Right ventricle myocardium superior (tissue), 1 donor: ENCODE results near the gene MBP. TPM values are rescaled to one million over a fixed set of nuclear protein-coding genes. Genes with fewer than 3 reads are reported as not detected.

Experiments used
- ATAC-seq: fragments of 200-7000 bp; cut with Tn5 transposase; one replicate; pipeline ENCODE4 v1.9.1; 2020; ENCODE audit warnings: mild to moderate bottlenecking; ENCODE audit not compliant: poor library complexity
- DNase-seq: peaks from one replicate; pipeline ENCODE4 v3.0.0-alpha.2; 2020
- intact Hi-C: fragments of 100-400 bp; cut with DNase I; formaldehyde crosslinking; loops from one replicate; pipeline ENCODE4 v1.11.2; 2022
- total RNA-seq: library from RNA; stranded (reverse); fragmentation: NEBNext Ultra II Directional; extraction: Animal tissue kit (Norgen Biotek cat#: 25700); gene quantifications from one replicate; pipeline ENCODE4 v1.2.1, GENCODE V29; 2021
- donor health status: DM: no; HTN: yes; CAD: no; lungs with severe emphysema.

Gene MBP
- total RNA-seq, 1 donor from 2014 or later: 29.9 TPM

GRCh38 chr18:77008576-77009315 lies 123.8 kb downstream of the MBP start:
- ATAC-seq (peak; percentile 11), DNase-seq (no peak)
- intact Hi-C loops: no loop called here

- intact Hi-C loops: no loop called here
- DNase-seq: no peak
- no peak for ATAC-seq
Observed at GRCh38 chr18:77008006-77008405, 124.6 kb downstream of the MBP start.

GRCh38 chr18:77007251-77007650 lies 125.3 kb downstream of the MBP start:
- intact Hi-C loops: no loop called here
- ATAC-seq (no peak), DNase-seq (no peak)

- intact Hi-C loops: no loop called here
- DNase-seq (peak; percentile 66), ATAC-seq (peak; percentile 41)
Observed at GRCh38 chr18:77006305-77007175, 126.0 kb downstream of the MBP start.

- DNase-seq (no peak), ATAC-seq (no peak)
- intact Hi-C loops: no loop called here
Observed at GRCh38 chr18:77005651-77006195, 126.9 kb downstream of the MBP start.

- peak; percentile 57 for DNase-seq
- intact Hi-C loops: loop anchor here (5.0 kb wide), 3 partner anchors 53 to 208 kb away; partner anchors contain the start of gene MBP
- ATAC-seq: no peak
Observed at GRCh38 chr18:77004555-77005380, 127.8 kb downstream of the MBP start.

- no peak for DNase-seq
- intact Hi-C loops: loop anchor here (5.0 kb wide), 3 partner anchors 54 to 209 kb away; partner anchors contain the start of gene MBP
- no peak for ATAC-seq
Observed at GRCh38 chr18:77003316-77003715, 129.3 kb downstream of the MBP start.

- DNase-seq (no peak), ATAC-seq (no peak)
- intact Hi-C loops: loop anchor here (5.0 kb wide), 3 partner anchors 55 to 210 kb away; partner anchors contain the start of gene MBP
Observed at GRCh38 chr18:77002496-77002895, 130.1 kb downstream of the MBP start.

- intact Hi-C loops: loop anchor here (5.0 kb wide), 3 partner anchors 55 to 210 kb away; partner anchors contain the start of gene MBP
- no peak for ATAC-seq
- no peak for DNase-seq
Observed at GRCh38 chr18:77001979-77002378, 130.6 kb downstream of the MBP start.

GRCh38 chr18:77001041-77001440 lies 131.5 kb downstream of the MBP start:
- intact Hi-C loops: loop anchor here (5.0 kb wide), 3 partner anchors 56 to 211 kb away; partner anchors contain the start of gene MBP
- no peak for ATAC-seq
- no peak for DNase-seq

GRCh38 chr18:77000527-77000926 lies 132.1 kb downstream of the MBP start:
- intact Hi-C loops: loop anchor here (5.0 kb wide), 3 partner anchors 57 to 212 kb away; partner anchors contain the start of gene MBP
- DNase-seq (peak; percentile 75), ATAC-seq (peak; percentile 60)

- ATAC-seq (no peak), DNase-seq (no peak)
- intact Hi-C loops: no loop called here
Observed at GRCh38 chr18:76999077-76999476, 133.5 kb downstream of the MBP start.

GRCh38 chr18:76997951-76998808 lies 134.4 kb downstream of the MBP start:
- intact Hi-C loops: no loop called here

GRCh38 chr18:76996429-76996828 lies 136.2 kb downstream of the MBP start:
- no peak for ATAC-seq
- intact Hi-C loops: no loop called here
- no peak for DNase-seq

More at GRCh38 chr18:76997951-76998808, 134.4 kb downstream of the MBP start:
- DNase-seq (no peak), ATAC-seq (no peak)

GRCh38 chr18:76995896-76996295 lies 136.7 kb downstream of the MBP start:
- DNase-seq (no peak), ATAC-seq (no peak)
- intact Hi-C loops: no loop called here

- DNase-seq: no peak
- no peak for ATAC-seq
- intact Hi-C loops: no loop called here
Observed at GRCh38 chr18:76994086-76994654, 138.4 kb downstream of the MBP start.

GRCh38 chr18:76993573-76993972 lies 139.0 kb downstream of the MBP start:
- ATAC-seq (no peak), DNase-seq (no peak)
- intact Hi-C loops: no loop called here
